OCI-LY3 (cell line): Measurements from ENCODE around the gene ENPP3.
"Not testable (repeated sequence)": the region's sequence is repeated elsewhere in the genome, so short reads cannot be mapped to it uniquely, and the experiment has no call there.

Experiments used
- H2AFZ ChIP-seq: fragments of 200-600, 300-600 bp; shearing (Covaris generic); 2 replicates; pipeline ENCODE4 v1.6.0; 2014; ENCODE audit warnings: antibody characterized with exemption, low read depth, low read length
- H3K27ac ChIP-seq: fragments of 200-600, 300-600 bp; sonication (generic); 2 replicates; pipeline ENCODE4 v1.5.1; 2014; ENCODE audit warnings: mild to moderate bottlenecking, low read length, moderate library complexity, mixed read lengths
- H3K27me3 ChIP-seq: fragments of 200-600, 300-600 bp; sonication (generic); 2 replicates; pipeline ENCODE4 v1.6.1; 2014; ENCODE audit warnings: low read depth, low read length, mixed read lengths
- H3K36me3 ChIP-seq: fragments of 200-600, 300-600 bp; sonication (generic); replicated peaks from 2 replicates; pipeline ENCODE3; 2014; ENCODE audit warnings: low read depth, low read length, mixed read lengths
- H3K4me1 ChIP-seq: fragments of 300-600, 200-600 bp; sonication (generic); 2 replicates; pipeline ENCODE4 v1.6.1; 2014; ENCODE audit warnings: low read length, mixed read lengths
- H3K4me2 ChIP-seq: fragments of 200-600, 300-600 bp; sonication (generic); 2 replicates; pipeline ENCODE4 v1.6.1; 2014; ENCODE audit warnings: low read length, mixed read lengths
- H3K4me3 ChIP-seq: fragments of 300-600, 200-600 bp; sonication (generic); 2 replicates; pipeline ENCODE4 v1.5.1; 2014; ENCODE audit warnings: antibody characterized with exemption, mild to moderate bottlenecking, low read length, moderate library complexity
- H3K79me2 ChIP-seq: fragments of 300-600, 200-600 bp; shearing (Covaris generic); 2 replicates; pipeline ENCODE4 v1.6.1; 2014; ENCODE audit warnings: mild to moderate bottlenecking, low read length, mixed read lengths
- H3K9ac ChIP-seq: fragments of 300-600, 200-600 bp; shearing (Covaris generic); 2 replicates; pipeline ENCODE4 v1.6.0; 2014; ENCODE audit warnings: mild to moderate bottlenecking, low read length, moderate library complexity
- H3K9me3 ChIP-seq: fragments of 200-600, 300-600 bp; shearing (Covaris generic); 2 replicates; pipeline ENCODE4 v1.6.1; 2014; ENCODE audit warnings: low read length, mixed read lengths; ENCODE audit not compliant: insufficient read depth
- H4K20me1 ChIP-seq: fragments of 200-600, 300-600 bp; sonication (generic); 2 replicates; pipeline ENCODE4 v1.6.1; 2016; ENCODE audit warnings: low read length, mixed read lengths; ENCODE audit not compliant: insufficient read depth
- CTCF ChIP-seq: fragments of 200-600, 300-600 bp; sonication (generic); IDR thresholded peaks from 2 replicates; pipeline ENCODE4 v1.5.1; 2014; ENCODE audit warnings: antibody characterized with exemption, low read length, low read depth
- EZH2phosphoT487 ChIP-seq: fragments of 200-600 bp; shearing (Covaris generic); IDR thresholded peaks from 2 replicates; pipeline ENCODE4 v1.6.1; 2018; ENCODE audit warnings: antibody characterized with exemption, mixed run types, low read depth

The ENPP3 gene

DNA sequence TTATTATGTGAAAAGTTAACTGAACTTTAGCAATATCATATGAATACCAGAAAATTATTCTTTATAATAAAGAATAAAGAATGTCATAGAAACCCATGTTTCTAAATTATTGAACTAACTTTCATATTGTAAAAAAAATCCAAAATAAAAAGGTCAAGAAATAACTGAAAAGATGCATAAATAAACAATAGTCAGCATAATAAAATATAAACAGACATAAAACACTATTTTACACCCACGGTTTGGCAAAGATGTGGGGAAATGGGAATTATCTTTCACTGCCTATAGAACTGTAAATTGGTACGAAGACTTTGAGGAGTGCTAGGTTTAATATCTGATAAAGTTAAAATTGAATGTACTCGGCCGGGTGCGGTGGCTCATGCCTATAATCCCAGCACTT lies 108.4 kb downstream of the ENPP3 start:
- Histone ChIP-seq H2AFZ (no peak overlapping the region), H3K27ac (no peak overlapping the region), H3K4me1 (no peaks in the 10 kb centered on the region), H3K4me2 (no peak overlapping the region), H3K9me3 (no peaks in the 10 kb centered on the region), H3K27me3 (no peaks in the 10 kb centered on the region), H4K20me1 (no peaks in the 10 kb centered on the region), H3K9ac (no peak overlapping the region), H3K79me2 (no peaks in the 10 kb centered on the region), H3K36me3 (no peaks in the 10 kb centered on the region), H3K4me3 (no peak overlapping the region)
- TF ChIP-seq EZH2phosphoT487 (no peak), CTCF (no peak)

DNA sequence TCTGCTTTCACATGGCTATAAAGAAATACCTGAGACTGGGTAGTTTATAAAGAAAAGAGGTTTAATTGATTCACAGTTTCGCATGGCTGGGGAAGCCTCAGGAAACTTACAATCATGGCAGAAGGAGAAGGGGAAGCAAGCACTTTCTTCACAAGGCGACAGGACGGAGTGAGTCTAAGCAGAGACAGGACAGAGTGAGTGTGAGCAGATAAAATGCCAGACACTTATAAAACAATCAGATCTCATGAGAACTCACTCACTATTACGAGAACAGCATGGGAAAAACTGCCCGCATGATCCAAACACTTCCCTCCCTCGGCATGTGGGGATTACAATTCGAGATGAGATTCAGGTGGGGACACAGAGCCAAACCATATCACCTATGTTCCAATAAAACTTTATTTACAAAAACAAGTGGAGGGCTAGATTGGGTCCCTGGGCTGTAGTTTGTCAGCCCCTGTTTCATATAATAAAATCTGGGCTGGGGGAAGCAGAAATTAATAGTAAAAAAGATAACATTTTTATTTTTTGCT lies 110.8 kb downstream of the ENPP3 start:
- Histone ChIP-seq H2AFZ (no peak overlapping the region), H3K4me1 (no peaks in the 10 kb centered on the region), H3K36me3 (no peaks in the 10 kb centered on the region), H3K79me2 (no peaks in the 10 kb centered on the region), H3K9me3 (no peaks in the 10 kb centered on the region), H3K4me2 (no peak overlapping the region), H3K9ac (no peak overlapping the region), H3K4me3 (no peak overlapping the region), H4K20me1 (no peaks in the 10 kb centered on the region), H3K27ac (no peak overlapping the region), H3K27me3 (no peaks in the 10 kb centered on the region)
- TF ChIP-seq CTCF = no peak
- TF ChIP-seq EZH2phosphoT487 = no peak

DNA sequence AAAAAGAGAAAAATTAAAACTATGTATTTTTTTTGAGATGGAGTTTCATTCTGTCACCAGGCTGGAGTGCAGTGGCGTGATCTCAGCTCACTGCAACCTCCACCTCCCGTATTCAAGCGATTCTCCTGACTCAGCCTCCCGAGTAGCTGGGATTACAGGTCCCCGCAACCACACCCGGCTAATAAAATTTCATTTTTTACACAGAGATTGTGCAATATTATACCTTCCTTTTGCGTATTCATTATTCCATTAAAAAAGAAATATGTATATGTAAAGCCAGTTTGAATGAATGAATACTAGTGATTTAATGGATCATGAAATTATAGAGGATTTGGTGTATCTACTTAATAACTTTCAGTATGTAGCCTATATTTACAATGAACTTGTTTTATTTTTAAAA lies 111.9 kb downstream of the ENPP3 start:
- no peak for TF ChIP-seq CTCF
- TF ChIP-seq EZH2phosphoT487 = no peak
- no peak overlapping the region for H2AFZ ChIP-seq
- H3K79me2 ChIP-seq = no peaks in the 10 kb centered on the region
- H3K9ac ChIP-seq = no peak overlapping the region
- H3K9me3 ChIP-seq = no peaks in the 10 kb centered on the region
- no peak overlapping the region for H3K4me2 ChIP-seq
- H3K4me1 ChIP-seq = no peaks in the 10 kb centered on the region
- no peaks in the 10 kb centered on the region for H3K36me3 ChIP-seq
- no peak overlapping the region for H3K27ac ChIP-seq
- no peak overlapping the region for H3K4me3 ChIP-seq
- H3K27me3 ChIP-seq = no peaks in the 10 kb centered on the region
- no peaks in the 10 kb centered on the region for H4K20me1 ChIP-seq

GRCh38 chr6:131751012-131751715 lies 114.1 kb downstream of the ENPP3 start:
- H3K79me2 ChIP-seq, H3K9me3 ChIP-seq, H3K4me3 ChIP-seq, H3K4me2 ChIP-seq, H3K36me3 ChIP-seq, H4K20me1 ChIP-seq, H3K27ac ChIP-seq, H3K9ac ChIP-seq, H3K4me1 ChIP-seq, H2AFZ ChIP-seq, H3K27me3 ChIP-seq: not testable (repeated sequence)
